Measurements from ENCODE around the gene SLMAP.

The SLMAP gene

DNA sequence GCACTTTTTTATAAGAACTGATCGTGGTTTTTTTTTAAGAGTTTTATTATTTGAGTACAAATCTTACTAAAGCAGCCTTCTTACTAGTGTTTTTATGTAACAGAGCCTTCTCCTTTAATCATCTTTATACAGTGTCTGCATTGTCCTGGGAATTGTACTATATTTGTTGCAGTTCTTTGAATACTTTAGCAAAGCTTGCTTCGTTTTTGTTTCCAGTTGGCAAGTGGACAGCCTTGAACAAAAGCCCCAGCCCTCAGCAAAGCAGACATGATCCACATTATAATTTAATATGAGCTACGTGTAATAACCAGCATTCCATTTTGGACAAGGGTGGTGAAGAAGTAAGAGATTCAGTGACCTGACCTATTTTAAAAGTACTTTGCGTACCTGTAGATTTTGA, 139.9 kb downstream of the SLMAP start:
- no peak for DNase-seq

DNA sequence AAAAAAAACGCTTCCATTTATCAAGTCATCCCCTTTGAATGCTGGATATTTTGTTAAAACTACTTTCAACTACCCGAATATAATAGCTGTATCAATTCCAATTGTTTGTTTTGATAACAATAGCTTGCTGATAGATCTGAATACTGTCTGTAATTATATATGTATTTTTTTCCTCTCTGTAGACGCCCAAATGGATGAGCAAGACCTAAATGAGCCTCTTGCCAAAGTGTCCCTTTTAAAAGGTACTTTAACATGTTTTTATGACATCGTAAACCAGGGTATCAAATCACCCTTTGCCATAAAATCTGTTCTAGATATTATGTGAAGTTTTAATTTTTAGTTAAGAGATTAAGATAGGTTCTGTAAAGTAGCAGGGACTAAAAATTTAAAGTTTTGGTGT, 140.6 kb downstream of the SLMAP start:
- no peak for DNase-seq

DNA sequence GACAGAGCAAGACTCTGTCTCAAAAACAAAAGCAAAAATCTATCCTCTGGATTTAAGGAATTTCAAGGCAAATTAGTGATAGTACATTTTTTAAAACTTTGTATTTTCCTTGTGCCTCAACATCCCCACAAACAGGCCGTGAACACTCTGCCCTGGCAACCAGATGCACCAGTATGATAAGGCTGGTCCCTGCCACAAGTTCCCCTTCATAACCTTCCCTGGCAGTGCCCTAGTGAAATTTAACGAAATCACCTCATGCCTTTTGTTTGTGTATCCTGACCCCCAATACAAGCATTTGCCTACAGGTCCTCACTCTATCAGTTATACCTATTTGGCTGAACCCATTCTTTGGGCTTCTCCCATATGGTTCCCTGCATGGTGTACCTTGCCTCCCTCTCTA, 144.7 kb downstream of the SLMAP start:
- DNase-seq = no peak

DNA sequence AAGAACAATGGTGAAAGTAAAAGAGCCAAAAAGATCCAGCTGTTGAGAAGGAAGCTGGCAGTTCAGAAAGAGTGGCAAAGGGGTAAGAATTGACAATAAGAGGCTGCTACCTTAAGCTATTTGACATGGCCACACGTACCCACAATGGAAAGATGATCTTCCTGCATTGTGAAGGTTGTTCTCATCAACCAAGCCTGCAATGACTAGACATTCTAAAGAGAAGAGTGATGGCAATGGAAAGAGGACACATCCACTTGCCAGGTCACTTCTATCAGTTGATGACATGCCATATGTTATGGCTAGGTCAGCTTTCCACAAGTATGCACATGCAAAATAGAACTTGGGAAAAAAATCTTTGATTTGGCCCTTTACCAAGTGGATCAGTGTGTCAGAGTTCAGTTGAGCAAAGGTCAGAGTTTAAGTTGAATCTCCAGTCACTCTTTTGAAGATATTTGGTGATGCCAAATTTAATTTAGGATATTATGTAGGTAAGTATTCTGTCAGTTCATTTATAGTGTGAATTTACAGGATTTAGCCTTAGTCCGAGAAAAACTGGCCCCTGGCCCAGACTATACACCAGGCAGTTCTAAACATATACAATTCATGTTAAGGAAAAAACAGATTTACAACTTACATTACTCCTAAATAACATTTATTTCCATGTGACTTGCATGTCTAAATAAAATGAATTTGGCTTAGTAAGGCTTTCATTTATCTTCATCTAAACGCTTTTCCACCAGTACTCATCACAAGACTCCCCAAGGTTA, 147.2 kb downstream of the SLMAP start:
- no peak for DNase-seq

DNA sequence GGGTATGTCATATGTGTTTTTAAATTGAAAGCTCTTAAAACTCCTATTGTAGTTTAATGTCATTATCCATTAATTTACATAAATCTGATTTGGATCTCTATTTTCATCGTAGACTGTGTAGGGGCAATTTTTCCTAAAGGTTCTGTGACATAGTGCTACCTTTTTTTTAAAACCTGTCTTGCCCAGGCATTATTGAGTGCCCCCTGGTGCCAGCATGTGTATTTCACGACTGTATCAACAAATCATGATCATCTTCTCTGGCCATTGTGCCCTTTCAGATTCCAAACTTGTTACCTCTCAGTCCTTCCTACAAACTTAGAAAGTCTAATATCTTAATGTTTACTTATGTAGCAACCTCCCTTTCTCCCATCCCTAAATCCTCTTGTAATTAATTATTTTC, 154.9 kb downstream of the SLMAP start:
- no peak for DNase-seq

DNA sequence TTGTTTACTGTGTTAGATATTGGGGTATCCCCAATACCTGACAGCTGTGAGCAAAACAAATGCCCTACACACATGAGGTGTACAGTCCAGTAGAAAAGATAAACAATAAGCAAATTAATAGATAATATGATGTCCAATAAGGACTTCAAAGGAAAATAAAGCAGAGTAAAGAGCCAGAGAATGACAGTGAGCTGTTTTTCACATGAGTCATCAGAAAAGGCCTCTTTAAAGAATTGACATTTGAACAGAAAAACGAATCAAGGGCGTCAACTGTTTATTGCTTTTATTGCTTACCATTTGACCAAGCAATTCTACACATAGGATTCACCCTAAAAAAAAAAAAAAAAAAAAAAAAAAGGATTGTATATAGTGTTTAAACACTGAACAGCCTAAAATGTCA, 155.5 kb downstream of the SLMAP start:
- DNase-seq = no peak

DNA sequence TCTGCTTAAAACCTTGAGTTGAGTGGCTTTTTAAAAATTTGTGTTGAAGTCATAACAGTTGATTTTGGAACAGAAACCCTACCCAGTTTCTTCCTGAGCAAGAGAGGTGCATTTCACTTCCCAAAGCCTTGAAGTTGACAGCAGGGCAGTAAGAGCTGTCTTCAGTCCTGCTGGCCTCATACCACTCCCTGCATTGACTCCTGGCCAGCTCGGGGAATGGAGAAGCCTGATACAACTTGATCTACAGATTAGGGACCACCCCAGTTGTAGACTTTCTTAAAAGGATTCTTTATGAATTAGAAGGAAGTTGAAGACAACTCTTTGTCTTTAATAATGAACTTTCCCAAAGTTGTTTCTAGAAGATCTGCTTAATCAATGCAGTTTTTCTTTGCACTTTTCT, 161.5 kb downstream of the SLMAP start:
- no peak for DNase-seq

DNA sequence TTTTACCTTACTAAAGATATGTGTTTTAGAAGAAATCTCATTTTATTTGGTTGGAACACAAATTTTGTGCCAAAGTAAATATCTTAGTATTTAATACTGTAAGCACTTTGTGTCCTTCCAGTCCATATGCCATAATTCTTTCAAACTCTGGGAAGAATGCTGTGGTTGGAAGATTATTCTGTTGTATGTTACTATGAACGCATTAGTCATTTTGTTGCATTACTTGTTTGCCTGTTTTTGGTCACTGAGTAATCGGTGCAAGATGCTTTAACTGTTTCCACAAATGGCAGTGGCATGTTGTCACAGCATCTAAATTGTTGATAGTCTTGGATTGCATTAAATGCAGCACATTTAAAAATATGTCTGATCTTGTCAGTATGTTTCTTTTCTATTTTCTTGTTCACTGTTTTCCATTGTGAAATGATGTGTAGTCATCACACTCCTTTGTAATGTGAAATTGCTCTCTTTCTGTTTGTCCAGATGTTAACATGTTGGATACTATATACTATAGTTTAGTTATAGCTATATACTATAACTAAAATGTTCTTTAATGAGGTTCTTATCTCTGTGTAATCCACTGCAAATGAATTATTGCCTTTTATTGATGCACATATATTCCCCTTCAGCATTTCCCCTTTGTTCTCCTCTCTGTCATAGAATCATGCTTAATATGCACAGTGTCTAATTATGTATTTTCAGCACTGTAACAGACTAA, 162.2 kb downstream of the SLMAP start:
- no peak for DNase-seq

DNA sequence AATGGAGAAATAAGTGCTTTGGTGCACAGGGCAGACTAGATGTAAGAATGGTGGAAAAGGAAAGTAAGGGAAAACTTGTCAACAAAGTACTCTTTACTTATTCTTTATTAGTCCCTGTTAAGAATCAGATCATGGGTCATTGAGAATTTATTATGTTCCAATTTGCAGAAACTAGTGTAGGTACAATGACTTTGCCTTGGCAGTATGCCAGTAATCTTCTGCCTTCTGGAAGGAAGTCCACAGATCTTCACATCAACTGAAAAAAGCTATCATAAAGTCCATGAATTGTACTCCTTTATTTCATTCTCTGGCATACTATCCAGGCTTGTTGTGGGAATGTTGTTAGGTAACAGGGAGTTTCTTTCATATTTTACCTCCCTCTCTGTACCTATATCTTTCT, 163.9 kb downstream of the SLMAP start:
- DNase-seq = no peak

DNA sequence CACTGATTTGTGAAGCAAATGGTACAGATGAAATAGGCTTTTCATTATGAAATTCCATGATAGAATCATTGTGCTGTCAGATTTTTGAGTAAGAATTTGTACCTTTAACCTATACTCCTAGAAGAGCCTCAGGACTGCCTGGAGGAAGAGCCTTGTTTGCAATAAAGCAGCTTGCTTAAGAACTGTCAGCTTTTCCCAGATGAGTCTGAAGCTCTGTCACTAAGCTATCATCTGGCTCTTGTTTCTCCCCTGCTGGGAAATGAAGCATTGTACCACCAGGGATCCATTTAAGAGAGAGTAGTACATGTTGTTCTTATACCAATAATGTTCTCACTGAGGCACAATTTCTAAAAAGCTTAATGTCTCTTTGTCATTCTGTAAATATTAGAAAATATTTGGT, 167.0 kb downstream of the SLMAP start:
- no peak for DNase-seq

DNA sequence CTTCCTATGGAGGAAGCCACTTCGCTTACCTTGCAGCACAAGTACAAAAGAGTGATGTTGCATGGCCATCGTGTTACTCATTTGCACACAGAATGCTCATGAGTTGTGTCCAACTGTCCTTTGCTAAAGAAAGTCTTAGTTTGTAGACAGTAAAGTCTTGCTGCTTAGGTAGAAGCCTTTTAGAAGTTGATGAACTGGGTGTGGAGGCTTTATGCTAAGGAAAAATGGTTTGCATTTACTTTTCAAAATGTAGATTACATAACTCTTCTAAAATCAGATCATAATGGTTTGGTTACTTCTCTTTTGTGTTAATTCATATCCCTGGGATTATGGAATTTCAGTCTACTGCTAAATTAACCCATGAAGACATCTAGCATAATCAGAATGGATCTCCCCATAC, 167.6 kb downstream of the SLMAP start:
- no peak for DNase-seq

DNA sequence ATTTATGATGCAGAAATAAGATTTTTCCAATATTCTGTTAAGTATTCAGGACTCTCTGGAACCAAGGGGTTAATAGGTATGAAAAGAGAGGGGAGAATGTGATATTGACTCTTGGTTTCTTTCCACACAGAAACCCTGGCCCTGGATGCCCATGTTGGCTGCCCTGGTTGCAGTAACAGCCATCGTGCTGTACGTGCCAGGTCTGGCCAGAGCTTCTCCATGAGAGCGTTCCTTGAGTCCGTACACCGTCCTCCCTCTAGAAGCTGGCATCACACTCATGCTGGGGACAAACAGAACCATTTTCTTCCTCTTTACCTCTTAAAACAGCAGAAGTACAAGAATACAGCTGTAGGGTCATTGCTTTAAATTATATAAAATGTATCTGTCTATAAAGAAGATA, 171.1 kb downstream of the SLMAP start:
- no peak for DNase-seq

DNA sequence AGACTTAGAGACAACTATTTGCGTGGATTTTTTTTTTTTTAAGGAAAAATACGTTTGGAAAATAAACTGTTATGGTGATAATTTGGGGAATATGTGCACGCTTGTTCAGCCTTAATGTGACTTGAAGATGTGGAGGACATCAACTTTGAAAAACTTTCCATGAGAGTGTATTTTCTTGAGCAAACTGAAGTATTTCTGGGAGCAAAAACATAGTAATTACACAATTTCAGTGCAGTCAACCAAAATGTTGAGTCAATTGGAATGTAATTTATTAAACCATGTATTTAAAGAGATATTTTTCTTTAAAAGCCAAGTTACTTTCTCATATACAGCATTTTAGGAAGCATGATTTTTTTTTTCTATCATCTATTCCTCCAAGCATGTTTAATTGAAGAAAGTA, 171.8 kb downstream of the SLMAP start:
- DNase-seq = no peak

DNA sequence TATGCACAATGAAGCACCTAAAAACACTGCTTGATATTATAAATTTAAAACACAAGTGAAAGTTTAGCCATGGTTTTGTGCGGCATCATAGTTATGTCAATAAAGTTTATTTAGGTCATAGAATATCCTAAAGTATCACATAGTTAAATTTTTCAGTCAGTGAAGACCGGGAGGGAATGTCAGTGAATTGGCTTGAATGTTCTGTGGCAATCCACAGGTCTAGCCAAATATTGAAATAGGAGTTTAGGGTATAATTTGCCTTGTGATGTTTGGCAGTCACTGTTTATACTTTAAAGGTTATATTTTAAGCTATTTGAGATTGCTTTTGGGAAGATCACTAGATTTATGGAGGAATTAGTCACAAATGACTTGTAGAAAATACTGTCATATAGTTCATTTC, 172.4 kb downstream of the SLMAP start:
- no peak for DNase-seq

DNA sequence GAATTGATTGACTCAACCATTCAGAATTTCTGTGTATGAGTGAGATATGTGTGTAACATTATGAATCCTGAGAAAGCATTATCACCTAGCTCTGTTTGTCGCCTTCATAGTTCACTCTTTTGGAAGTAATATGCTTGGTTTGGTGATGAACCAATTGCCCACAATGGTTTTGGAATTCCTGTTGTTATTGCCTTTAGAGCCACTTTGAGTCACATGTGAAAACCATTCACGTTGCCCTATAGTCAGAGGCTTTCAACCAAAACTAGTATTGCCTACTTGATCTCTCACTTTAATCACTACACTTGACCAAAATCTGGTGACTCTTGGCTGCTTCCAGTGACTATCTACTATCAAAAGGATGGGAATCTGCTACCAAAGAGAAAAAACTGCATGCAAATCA, 173.9 kb downstream of the SLMAP start:
- DNase-seq = no peak

DNA sequence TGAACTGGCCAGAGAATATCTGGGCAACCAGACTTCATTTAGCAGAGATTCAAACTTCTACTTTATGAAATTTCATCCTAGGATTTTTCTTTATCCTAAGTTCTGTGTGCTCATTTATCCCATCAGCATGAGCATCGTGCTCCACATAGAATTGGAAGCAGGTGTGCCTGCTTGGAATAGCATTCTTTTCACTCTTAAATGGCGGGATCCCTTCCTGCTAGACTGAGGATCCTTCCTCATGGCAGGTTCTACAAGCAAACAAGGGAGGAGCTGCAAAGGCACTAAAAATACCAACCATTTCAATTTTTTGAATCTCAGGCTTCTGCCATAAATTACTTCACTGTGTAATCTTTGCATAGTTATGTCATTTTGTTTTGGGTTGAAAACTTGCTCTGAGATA, 177.5 kb downstream of the SLMAP start:
- no peak for DNase-seq

DNA sequence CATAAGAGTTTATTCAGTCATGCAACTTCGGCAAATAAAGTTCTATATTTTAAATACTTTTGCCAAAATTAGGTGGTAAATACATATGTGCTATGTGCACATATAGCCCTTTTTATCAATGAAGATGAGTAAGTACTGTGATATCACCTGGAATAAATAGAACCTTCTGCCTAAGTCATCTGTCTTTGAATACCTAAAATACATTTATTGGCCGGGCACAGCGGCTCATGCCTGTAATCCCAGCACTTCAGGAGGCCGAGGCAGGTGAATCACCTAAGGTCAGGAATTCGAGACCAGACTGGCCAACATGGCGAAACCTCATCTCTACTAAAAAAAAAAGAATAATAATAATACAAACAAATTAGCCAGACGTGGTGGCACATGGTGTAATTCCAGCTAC, 178.3 kb downstream of the SLMAP start:
- no peak for DNase-seq

DNA sequence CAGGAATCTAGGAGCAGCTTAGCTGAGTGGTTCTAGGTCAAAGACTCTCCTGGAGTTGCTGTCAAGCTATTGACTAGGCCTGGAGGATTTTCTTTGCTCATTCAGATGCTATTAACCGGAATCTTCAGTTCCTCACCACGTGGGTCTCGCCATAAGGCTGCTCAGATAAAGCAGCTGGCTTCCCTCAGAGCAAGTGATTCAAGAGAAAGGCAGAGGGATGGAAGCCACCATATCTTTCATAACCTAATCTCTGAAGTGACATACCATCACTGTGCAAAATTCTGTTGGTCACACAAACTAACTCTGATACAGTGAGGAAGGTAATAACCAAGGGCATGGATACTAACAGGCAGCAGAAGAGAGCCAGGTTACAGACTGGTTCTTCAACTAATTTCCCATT, 179.4 kb downstream of the SLMAP start:
- no peak for DNase-seq

DNA sequence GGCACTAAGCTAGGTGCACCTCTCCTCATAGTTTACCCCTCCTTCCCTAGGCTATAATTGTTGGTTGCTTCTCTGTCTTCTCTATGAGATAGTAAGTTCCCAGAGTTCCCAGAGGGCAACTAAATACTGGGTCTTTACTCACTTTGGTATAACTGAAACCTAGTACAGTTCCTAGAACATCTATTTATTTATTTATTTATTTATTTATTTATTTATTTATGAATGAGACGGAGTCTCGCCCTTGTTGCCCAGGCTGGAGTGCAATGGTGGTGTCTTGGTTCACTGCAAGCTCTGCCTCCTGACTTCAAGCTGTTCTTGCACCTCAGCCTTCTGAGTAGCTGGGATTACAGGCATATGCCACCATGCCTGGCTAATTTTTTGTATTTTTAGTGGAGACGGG, 181.0 kb downstream of the SLMAP start:
- no peak for DNase-seq

DNA sequence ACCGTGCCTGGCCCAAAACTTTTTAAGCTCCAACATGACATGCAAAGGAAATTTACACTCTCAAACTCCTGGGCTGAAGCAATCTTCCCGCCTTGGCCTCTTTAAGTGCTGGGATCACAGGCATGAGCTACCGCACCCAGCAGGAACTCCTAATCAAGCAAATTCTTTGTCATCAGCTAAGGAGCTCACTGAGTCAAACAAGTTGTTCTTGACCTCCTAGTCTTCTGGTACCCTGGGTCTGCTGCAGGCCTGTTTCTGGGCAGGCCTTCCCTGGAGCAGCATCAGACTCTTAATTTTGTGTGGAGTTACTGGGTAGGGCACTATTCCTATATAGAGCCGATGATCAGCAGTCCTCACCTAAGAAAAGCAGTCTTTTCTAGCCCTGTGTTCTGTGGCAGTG, 183.7 kb downstream of the SLMAP start:
- DNase-seq = no peak

DNA sequence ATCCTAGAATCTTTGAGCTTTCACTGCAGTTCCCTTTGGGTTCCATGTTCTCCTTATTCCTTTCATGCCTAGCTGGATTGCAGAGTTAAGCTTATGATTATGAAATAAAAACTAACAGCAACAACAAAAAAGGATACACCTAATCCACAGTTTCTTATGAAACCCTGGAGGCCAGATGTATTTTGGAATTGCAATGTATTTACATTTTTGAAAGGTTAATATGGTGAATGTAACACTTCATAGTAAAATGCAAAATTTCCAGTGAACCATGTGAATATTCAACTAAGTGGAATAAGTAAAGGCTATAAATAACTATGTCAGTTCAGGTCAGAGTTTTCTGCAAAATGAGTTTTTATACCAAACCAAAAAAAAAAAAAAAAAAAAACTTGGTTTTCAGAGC, 186.3 kb downstream of the SLMAP start:
- no peak for DNase-seq

DNA sequence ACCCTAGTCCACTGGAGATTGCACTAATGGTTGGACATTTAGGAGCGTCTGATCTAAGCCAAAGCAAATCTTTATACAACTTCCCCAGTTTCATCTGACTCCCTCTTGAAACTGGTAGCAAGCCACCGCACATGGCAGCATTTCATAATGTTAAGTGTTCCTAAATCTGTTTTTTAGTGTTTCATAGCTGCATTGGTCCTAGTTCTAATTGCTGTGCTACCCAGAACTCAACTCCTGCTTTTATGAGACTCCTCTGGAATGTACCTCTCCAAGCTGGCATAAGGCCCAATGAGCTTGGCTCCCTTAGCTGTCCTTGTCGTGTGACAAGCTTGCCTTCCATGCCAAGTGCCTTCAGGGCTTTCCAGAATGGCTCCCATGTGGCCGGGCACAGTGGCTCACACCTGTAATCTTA, 186.8 kb downstream of the SLMAP start:
- DNase-seq = no peak

DNA sequence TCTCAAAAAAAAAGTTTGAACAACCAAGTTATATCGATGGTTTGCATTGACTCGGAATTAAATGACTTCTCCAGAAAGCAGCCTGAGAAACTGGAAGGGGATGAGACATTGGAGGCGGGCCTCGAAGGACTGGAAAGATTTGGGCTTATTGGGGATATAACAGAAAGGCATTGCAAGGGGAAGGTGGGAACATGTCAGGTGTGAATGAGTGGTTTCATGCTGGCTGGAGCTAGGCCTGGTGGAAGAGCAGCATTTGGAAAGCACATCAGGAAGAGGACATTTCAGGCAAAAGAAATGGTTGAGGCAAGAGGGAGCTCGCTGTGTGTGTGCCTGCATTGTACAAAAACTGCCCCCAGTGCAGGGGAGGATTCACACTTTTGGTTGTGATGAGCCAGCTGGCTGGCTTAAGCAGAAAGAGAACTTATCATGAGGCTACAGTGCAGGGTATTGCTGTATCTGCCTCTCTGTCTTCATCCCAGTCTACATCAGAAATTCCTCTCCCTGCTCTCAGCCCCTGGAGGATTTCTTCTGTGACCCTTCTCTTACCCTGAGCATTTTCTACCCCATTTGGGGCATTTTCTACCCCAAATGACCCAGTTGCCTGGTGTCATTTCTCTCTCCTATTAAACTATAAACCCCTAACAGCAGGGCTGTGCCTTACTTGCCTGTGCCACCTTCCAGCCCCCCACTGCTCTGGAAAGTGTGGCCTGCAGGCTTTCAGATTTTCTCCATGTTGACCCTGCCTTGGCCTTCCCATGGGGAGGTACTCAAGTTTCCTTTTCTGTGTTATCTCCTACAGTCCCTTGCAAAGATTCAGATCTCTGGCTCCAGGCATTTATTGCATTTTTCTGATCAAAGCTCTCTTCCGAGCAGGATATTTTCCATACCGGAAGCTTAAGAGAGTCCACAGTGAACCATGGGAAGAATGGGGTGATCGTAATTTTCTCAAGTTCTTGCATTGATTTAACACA, 187.7 kb downstream of the SLMAP start:
- DNase-seq = no peak

DNA sequence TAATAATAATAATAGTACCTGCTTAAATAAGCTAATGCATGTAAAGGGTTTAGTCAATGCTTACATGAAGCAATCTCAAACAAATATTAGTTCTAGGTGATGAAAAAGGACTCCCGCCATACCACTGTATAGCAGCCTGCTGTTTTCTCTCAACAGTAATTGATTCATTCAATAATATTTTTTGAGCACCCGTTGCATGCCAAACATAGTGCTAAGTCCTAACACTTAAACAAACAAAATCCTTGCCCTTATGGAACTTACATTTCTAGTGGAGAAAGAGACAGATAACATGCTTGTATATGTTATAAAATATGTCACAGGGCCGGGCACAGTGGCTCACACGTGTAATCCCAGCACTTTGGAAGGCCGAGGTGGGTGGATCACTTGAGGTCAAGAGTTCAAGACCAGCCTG, 190.9 kb downstream of the SLMAP start:
- no peak for DNase-seq

Data from SIG-M5 (cell line).